ENCODE data around the gene SLC25A31.

SLC25A31 gene
- long read RNA-seq = 0 reads

DNA sequence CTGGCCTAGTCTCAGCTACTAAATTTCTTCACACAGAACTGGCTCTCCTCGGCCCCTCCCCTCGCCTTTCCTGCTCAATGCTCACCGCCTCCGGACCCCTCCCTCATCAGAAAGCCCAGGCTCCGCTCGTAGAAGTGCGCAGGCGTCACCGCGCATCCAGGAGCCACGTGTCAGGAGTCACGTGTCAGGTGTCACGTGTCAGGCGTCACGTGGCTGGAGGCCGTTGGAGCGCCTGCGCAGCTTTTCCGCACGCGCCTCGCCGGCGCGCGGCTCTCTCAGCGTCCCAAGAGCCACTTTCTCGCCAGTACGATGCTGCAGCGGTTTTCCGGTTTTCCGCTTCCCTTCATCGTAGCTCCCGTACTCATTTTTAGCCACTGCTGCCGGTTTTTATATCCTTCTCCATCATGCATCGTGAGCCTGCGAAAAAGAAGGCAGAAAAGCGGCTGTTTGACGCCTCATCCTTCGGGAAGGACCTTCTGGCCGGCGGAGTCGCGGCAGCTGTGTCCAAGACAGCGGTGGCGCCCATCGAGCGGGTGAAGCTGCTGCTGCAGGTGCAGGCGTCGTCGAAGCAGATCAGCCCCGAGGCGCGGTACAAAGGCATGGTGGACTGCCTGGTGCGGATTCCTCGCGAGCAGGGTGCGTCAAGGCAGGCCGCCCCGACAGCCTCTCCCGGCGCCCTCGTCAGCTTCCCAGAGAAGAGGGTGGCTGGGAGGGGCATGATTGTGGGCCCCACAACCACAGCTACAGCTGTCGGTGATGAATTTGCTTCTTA, at the start of gene SLC25A31:
SLC25A31 (plus strand) TSS at position 259 of the 772 bp plus-strand sequence; CDS start at position 405, 146 bp downstream.
- TF ChIP-seq, protein P1, sequence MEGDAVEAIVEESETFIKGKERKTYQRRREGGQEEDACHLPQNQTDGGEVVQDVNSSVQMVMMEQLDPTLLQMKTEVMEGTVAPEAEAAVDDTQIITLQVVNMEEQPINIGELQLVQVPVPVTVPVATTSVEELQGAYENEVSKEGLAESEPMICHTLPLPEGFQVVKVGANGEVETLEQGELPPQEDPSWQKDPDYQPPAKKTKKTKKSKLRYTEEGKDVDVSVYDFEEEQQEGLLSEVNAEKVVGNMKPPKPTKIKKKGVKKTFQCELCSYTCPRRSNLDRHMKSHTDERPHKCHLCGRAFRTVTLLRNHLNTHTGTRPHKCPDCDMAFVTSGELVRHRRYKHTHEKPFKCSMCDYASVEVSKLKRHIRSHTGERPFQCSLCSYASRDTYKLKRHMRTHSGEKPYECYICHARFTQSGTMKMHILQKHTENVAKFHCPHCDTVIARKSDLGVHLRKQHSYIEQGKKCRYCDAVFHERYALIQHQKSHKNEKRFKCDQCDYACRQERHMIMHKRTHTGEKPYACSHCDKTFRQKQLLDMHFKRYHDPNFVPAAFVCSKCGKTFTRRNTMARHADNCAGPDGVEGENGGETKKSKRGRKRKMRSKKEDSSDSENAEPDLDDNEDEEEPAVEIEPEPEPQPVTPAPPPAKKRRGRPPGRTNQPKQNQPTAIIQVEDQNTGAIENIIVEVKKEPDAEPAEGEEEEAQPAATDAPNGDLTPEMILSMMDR (IDR thresholded peaks at IDR 0.05; ENCODE audit: insufficient read depth, low read length) = no peak
- TF ChIP-seq, protein P2, sequence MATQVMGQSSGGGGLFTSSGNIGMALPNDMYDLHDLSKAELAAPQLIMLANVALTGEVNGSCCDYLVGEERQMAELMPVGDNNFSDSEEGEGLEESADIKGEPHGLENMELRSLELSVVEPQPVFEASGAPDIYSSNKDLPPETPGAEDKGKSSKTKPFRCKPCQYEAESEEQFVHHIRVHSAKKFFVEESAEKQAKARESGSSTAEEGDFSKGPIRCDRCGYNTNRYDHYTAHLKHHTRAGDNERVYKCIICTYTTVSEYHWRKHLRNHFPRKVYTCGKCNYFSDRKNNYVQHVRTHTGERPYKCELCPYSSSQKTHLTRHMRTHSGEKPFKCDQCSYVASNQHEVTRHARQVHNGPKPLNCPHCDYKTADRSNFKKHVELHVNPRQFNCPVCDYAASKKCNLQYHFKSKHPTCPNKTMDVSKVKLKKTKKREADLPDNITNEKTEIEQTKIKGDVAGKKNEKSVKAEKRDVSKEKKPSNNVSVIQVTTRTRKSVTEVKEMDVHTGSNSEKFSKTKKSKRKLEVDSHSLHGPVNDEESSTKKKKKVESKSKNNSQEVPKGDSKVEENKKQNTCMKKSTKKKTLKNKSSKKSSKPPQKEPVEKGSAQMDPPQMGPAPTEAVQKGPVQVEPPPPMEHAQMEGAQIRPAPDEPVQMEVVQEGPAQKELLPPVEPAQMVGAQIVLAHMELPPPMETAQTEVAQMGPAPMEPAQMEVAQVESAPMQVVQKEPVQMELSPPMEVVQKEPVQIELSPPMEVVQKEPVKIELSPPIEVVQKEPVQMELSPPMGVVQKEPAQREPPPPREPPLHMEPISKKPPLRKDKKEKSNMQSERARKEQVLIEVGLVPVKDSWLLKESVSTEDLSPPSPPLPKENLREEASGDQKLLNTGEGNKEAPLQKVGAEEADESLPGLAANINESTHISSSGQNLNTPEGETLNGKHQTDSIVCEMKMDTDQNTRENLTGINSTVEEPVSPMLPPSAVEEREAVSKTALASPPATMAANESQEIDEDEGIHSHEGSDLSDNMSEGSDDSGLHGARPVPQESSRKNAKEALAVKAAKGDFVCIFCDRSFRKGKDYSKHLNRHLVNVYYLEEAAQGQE (IDR thresholded peaks at IDR 0.05; ENCODE audit: insufficient replicate concordance, low read depth) = no peak
- TF ChIP-seq SPI1 (IDR thresholded peaks at IDR 0.05; ENCODE audit: borderline replicate concordance, low read depth) = no peak
- TF ChIP-seq GABPA (IDR thresholded peaks at IDR 0.05; ENCODE audit: low read depth) = no peak
- TF ChIP-seq POLR2AphosphoS5 (IDR thresholded peaks at IDR 0.05; ENCODE audit: low read depth) = no peak
- no peak within 1 kb of the TSS for H3K27ac ChIP-seq (replicated peaks)
- peaks cover 3% of the 10 kb centered on the region for H3K27me3 ChIP-seq (ENCODE audit: insufficient read depth, poor library complexity, severe bottlenecking)
- DNase-seq (ENCODE audit: low read depth in 1 of 2, low spot score in 1 of 2) = no peak
- no peak within 1 kb of the TSS for H3K4me3 ChIP-seq (replicated peaks; ENCODE audit: insufficient read depth, low read length)

DNA sequence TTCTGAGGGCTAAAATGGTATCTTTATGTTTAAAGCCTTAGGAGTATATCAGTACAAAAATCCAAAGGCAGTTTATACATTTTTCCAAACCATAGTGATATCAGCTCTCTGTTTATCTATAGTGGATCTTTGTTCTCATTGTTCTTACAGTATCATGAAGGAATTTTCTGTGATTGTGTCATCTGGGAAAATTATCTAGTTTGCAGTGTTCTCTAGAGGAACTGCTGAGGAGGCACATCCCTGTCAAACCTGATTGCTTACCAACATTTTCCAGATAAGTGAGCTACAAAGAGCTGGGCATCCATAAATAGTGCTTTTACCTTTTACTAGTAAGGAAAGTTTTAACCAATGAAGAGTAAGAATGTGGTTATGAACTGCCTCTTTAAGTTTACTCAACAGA, 44.9 kb upstream of the SLC25A31 start:
- Histone ChIP-seq H3K27ac (replicated peaks) (no peak overlapping the region), H3K4me3 (replicated peaks; ENCODE audit: insufficient read depth, low read length) (no peak overlapping the region), H3K27me3 (ENCODE audit: insufficient read depth, poor library complexity, severe bottlenecking) (no peaks in the 10 kb centered on the region)
- TF ChIP-seq, protein P2 (IDR thresholded peaks at IDR 0.05; ENCODE audit: insufficient replicate concordance, low read depth) = no peak
- TF ChIP-seq SPI1 (IDR thresholded peaks at IDR 0.05; ENCODE audit: borderline replicate concordance, low read depth) (no peak), POLR2AphosphoS5 (IDR thresholded peaks at IDR 0.05; ENCODE audit: low read depth) (no peak), GABPA (IDR thresholded peaks at IDR 0.05; ENCODE audit: low read depth) (no peak)
- TF ChIP-seq, protein P1 (IDR thresholded peaks at IDR 0.05; ENCODE audit: insufficient read depth, low read length) = no peak
- DNase-seq (ENCODE audit: low read depth in 1 of 2, low spot score in 1 of 2) = no peak

DNA sequence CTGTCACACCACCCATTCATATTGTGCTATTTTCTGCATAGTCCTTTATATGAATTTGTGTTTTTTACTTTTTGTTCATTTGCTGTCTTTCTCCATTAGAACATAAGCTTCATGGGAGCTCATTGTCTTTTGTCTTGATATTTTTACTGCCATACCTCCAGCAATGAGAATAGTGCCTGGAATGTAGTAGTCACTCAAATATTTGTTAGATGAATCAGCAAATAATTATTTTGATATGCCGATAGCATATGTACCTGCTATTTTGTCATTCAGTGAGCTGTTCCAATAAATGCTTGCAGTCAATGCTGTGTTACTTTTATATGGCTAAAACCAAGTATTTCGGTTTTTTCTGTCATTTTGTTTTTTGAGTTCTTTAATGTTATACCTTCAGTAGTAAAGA, 43.5 kb upstream of the SLC25A31 start:
- TF ChIP-seq POLR2AphosphoS5 (IDR thresholded peaks at IDR 0.05; ENCODE audit: low read depth) = no peak
- TF ChIP-seq GABPA (IDR thresholded peaks at IDR 0.05; ENCODE audit: low read depth) = no peak
- TF ChIP-seq, protein P1 (IDR thresholded peaks at IDR 0.05; ENCODE audit: insufficient read depth, low read length) = no peak
- no peak for TF ChIP-seq SPI1 (IDR thresholded peaks at IDR 0.05; ENCODE audit: borderline replicate concordance, low read depth)
- TF ChIP-seq, protein P2 (IDR thresholded peaks at IDR 0.05; ENCODE audit: insufficient replicate concordance, low read depth) = no peak
- Histone ChIP-seq H3K27ac (replicated peaks) (no peak overlapping the region), H3K27me3 (ENCODE audit: insufficient read depth, poor library complexity, severe bottlenecking) (no peaks in the 10 kb centered on the region), H3K4me3 (replicated peaks; ENCODE audit: insufficient read depth, low read length) (no peak overlapping the region)
- DNase-seq (ENCODE audit: low read depth in 1 of 2, low spot score in 1 of 2) = no peak
